Ishikawa (cell line): ENCODE results near the gene SHOX.

Source experiments
- CREB1 ChIP-seq: IDR thresholded peaks from 2 replicates; pipeline ENCODE4 v1.6.1; 2012; ENCODE audit warnings: low read depth
- EGR1 ChIP-seq: IDR thresholded peaks from 2 replicates; pipeline ENCODE4 v1.6.1; 2012
- EP300 ChIP-seq: IDR thresholded peaks from 2 replicates; pipeline ENCODE4 v1.6.1; 2012; ENCODE audit warnings: borderline replicate concordance
- FOXM1 ChIP-seq: IDR thresholded peaks from 2 replicates; pipeline ENCODE4 v1.6.1; 2012; ENCODE audit warnings: low read depth, borderline replicate concordance
- NFIC ChIP-seq: IDR thresholded peaks from 2 replicates; pipeline ENCODE4 v1.6.1; 2012
- RAD21 ChIP-seq: IDR thresholded peaks from 2 replicates; pipeline ENCODE4 v1.6.1; 2012; ENCODE audit warnings: low read depth
- REST ChIP-seq: IDR thresholded peaks from 2 replicates; pipeline ENCODE4 v1.6.1; 2012; ENCODE audit warnings: low read depth, mild to moderate bottlenecking
- TAF1 ChIP-seq: IDR thresholded peaks from 2 replicates; pipeline ENCODE4 v1.6.1; 2012; ENCODE audit warnings: low read depth, mild to moderate bottlenecking
- TCF12 ChIP-seq: IDR thresholded peaks from 2 replicates; pipeline ENCODE4 v1.6.1; 2012; ENCODE audit warnings: low read depth
- TEAD4 ChIP-seq: IDR thresholded peaks from 2 replicates; pipeline ENCODE4 v1.6.1; 2012
- USF1 ChIP-seq: IDR thresholded peaks from 2 replicates; pipeline ENCODE4 v1.6.1; 2012
- YY1 ChIP-seq: IDR thresholded peaks from 2 replicates; pipeline ENCODE4 v1.6.1; 2012; ENCODE audit warnings: low read depth
- TF ChIP-seq, protein P1 (sequence below): IDR thresholded peaks from 2 replicates; pipeline ENCODE4 v1.6.1; 2012

DNA sequence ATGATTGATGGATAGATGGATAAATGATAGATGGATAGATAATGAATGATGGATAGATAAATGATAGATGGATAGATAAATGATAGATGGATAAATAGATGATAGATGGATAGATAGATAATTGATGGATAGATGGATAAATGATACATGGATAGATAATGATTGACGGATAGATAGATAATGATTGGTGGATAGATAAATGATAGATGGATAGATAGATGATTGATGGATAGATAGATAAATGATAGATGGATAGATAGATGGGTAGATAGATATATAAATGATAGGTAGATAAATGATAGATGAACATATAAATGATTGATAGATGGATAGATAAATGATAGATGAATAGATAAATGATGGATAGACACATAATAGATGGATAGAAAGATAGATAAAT lies 49.5 kb upstream of the SHOX start:
- no peak for TF ChIP-seq RAD21
- no peak for TF ChIP-seq YY1
- TF ChIP-seq TAF1: no peak
- TF ChIP-seq, protein P1, sequence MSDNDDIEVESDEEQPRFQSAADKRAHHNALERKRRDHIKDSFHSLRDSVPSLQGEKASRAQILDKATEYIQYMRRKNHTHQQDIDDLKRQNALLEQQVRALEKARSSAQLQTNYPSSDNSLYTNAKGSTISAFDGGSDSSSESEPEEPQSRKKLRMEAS: no peak
- no peak for TF ChIP-seq USF1
- TF ChIP-seq REST: no peak
- TF ChIP-seq EP300: no peak
- TF ChIP-seq CREB1: no peak
- no peak for TF ChIP-seq FOXM1
- TF ChIP-seq TEAD4: no peak
- no peak for TF ChIP-seq NFIC
- TF ChIP-seq EGR1: no peak
- TF ChIP-seq TCF12: no peak
